ENCODE measurements around the gene CRIP1. TPM values are rescaled to one million over a fixed set of nuclear protein-coding genes. Genes with fewer than 3 reads are reported as not detected.

CRIP1 gene
- total and polyA plus RNA-seq, 10 of the 15 experiments (the other 5 are each of a cell fraction or from before 2014, with no cell fraction given): 66.8 to 259 (median 154) TPM

GRCh38 chr14:105486974-105487448 is 325 bp downstream of the CRIP1 start:
- peaks cover 6% of the 10 kb centered on the region for H3K79me2 ChIP-seq (ENCODE audit: control insufficient read depth, insufficient read depth, low read length)
- no TSS peak for BruUV-seq (replicated peaks)
- ATAC-seq (peak; percentile 8), DNase-seq (ENCODE audit: low read depth, low spot score) (no peak), FAIRE-seq (no peak)
- POLR2A ChIA-PET: no interaction called here
- SMC1A ChIA-PET (ENCODE audit: uncharacterized antibody, unreplicated experiment): no interaction called here
- H2AFZ ChIP-seq (ENCODE audit: control insufficient read depth, low read depth, low read length): peak overlapping the region; percentile 56
- in situ Hi-C loops (cut with MboI) (loop anchor here (5.0 kb wide), 1 partner anchor 115 kb away; no protein-coding TSS in a partner anchor), intact Hi-C loops (cut with micrococcal nuclease; ENCODE audit: unreplicated experiment) (loop anchor here (10.0 kb wide), 1 partner anchor 422 kb away; the partner anchor contains the start of gene GPR132)
- peak overlapping the region; percentile 42 for H3K27ac ChIP-seq (ENCODE audit: control insufficient read depth, insufficient read depth)
- no peaks in the 10 kb centered on the region for H3K27me3 ChIP-seq (replicated peaks in 1 of 2; ENCODE audit: control insufficient read depth in 2 of 2, insufficient read depth in 2 of 2, low read length in 1 of 2)
- peak overlapping the region; percentile 100 for H3K4me2 ChIP-seq (ENCODE audit: control insufficient read depth, insufficient read depth)
- H3K9ac ChIP-seq (ENCODE audit: control insufficient read depth, insufficient read depth, low read length): peak overlapping the region; percentile 72
- no peaks in the 10 kb centered on the region for H3K9me3 ChIP-seq (replicated peaks; ENCODE audit: control insufficient read depth, insufficient read depth, low read length)
- H3K36me3 ChIP-seq (ENCODE audit: control insufficient read depth in 2 of 2, insufficient read depth in 2 of 2, low read length in 1 of 2): no peaks in the 10 kb centered on the region
- H3K4me3 ChIP-seq: peak overlapping the region; percentile 84
- RAD21 ChIA-PET (ENCODE audit: unreplicated experiment): no interaction called here
- peaks cover 28% of the 10 kb centered on the region for H3K4me1 ChIP-seq (ENCODE audit: control insufficient read depth, insufficient read depth, low read length)
- CTCF ChIA-PET: interaction anchor here (1.8 kb wide), 1 partner anchor 116 kb away, joined by 7 read pairs; no protein-coding TSS in a partner anchor
- under 1% methylated on average over 20 of the region's 45 CpGs for WGBS (ENCODE audit: insufficient coverage, insufficient replicate concordance, low lambda C conversion rate, missing lambda C conversion rate)
- H4K20me1 ChIP-seq (ENCODE audit: control insufficient read depth, insufficient read depth): no peaks in the 10 kb centered on the region
- TF ChIP-seq SP1 (IDR thresholded peaks at IDR 0.05; ENCODE audit: low read depth, low read length) (no peak), YBX1 (IDR thresholded peaks at IDR 0.05) (no peak), NFYA (IDR thresholded peaks at IDR 0.05; ENCODE audit: borderline replicate concordance, low read depth, low read length) (no peak), TCF7 (IDR thresholded peaks at IDR 0.05; ENCODE audit: borderline replicate concordance) (no peak), FOXK2 (IDR thresholded peaks at IDR 0.05) (no peak), PML (IDR thresholded peaks at IDR 0.05; ENCODE audit: low read length) (no peak), GATAD2B (conservative IDR thresholded peaks at IDR 0.05; ENCODE audit: low read depth) (no peak), ESRRA (IDR thresholded peaks at IDR 0.05; ENCODE audit: low read length) (no peak), CHD4 (IDR thresholded peaks at IDR 0.05) (no peak), FOS (IDR thresholded peaks at IDR 0.05; ENCODE audit: borderline replicate concordance, extremely low read depth, insufficient read length) (no peak), KLF5 (IDR thresholded peaks at IDR 0.05; ENCODE audit: partially characterized antibody) (no peak), MXI1 (IDR thresholded peaks at IDR 0.05; ENCODE audit: low read depth, low read length) (no peak), SMAD5 (IDR thresholded peaks at IDR 0.05; ENCODE audit: low read depth) (0 out of 2 replicates have a peak, but pooled peaks have one; percentile 36), CBX3 (IDR thresholded peaks at IDR 0.05; ENCODE audit: borderline replicate concordance, low read depth) (no peak), NRF1 (conservative IDR thresholded peaks at IDR 0.05; ENCODE audit: low read depth, low read length) (no peak), WRNIP1 (IDR thresholded peaks at IDR 0.05; ENCODE audit: borderline replicate concordance, low read depth, low read length) (no peak), MTA2 (IDR thresholded peaks at IDR 0.05; ENCODE audit: low read depth) (no peak), PKNOX1 (IDR thresholded peaks at IDR 0.05) (no peak), SMARCA5 (IDR thresholded peaks at IDR 0.05) (no peak)
- TF ChIP-seq, protein P1, sequence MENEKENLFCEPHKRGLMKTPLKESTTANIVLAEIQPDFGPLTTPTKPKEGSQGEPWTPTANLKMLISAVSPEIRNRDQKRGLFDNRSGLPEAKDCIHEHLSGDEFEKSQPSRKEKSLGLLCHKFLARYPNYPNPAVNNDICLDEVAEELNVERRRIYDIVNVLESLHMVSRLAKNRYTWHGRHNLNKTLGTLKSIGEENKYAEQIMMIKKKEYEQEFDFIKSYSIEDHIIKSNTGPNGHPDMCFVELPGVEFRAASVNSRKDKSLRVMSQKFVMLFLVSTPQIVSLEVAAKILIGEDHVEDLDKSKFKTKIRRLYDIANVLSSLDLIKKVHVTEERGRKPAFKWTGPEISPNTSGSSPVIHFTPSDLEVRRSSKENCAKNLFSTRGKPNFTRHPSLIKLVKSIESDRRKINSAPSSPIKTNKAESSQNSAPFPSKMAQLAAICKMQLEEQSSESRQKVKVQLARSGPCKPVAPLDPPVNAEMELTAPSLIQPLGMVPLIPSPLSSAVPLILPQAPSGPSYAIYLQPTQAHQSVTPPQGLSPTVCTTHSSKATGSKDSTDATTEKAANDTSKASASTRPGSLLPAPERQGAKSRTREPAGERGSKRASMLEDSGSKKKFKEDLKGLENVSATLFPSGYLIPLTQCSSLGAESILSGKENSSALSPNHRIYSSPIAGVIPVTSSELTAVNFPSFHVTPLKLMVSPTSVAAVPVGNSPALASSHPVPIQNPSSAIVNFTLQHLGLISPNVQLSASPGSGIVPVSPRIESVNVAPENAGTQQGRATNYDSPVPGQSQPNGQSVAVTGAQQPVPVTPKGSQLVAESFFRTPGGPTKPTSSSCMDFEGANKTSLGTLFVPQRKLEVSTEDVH (IDR thresholded peaks at IDR 0.05; ENCODE audit: low read depth, partially characterized antibody): no peak
- TF ChIP-seq, protein P2, sequence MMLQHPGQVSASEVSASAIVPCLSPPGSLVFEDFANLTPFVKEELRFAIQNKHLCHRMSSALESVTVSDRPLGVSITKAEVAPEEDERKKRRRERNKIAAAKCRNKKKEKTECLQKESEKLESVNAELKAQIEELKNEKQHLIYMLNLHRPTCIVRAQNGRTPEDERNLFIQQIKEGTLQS (IDR thresholded peaks at IDR 0.05; ENCODE audit: borderline replicate concordance, extremely low read depth, low read depth, low read length): no peak
- TF ChIP-seq, protein P3, sequence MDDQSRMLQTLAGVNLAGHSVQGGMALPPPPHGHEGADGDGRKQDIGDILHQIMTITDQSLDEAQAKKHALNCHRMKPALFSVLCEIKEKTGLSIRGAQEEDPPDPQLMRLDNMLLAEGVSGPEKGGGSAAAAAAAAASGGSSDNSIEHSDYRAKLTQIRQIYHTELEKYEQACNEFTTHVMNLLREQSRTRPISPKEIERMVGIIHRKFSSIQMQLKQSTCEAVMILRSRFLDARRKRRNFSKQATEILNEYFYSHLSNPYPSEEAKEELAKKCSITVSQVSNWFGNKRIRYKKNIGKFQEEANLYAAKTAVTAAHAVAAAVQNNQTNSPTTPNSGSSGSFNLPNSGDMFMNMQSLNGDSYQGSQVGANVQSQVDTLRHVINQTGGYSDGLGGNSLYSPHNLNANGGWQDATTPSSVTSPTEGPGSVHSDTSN (IDR thresholded peaks at IDR 0.05; ENCODE audit: insufficient replicate concordance, low read depth, low read length): no peak

All from GM12878 (cell line).